Body of pancreas (tissue), 4 donors: Measurements from ENCODE around the gene IFI44. TPM values are rescaled to one million over a fixed set of nuclear protein-coding genes. Genes with fewer than 3 reads are reported as not detected.

ENCODE experiments used
- ATAC-seq: fragments of 150-250 bp; one replicate; pipeline ENCODE4 v1.9.1; 2016
- DNase-seq, 4 donors: peaks; one replicate each; pipeline ENCODE4 v3.0.0-alpha.2; 2019
- H3K27ac ChIP-seq, 4 donors: fragments of 200-600 bp; sonication (generic); 1 replicate in 3 of 4; 2 replicates in 1 of 4; pipeline versions ENCODE4 v1.5.1 to v1.6.1; 2016 to 2019; ENCODE audit warnings: mild to moderate bottlenecking in 1 of 4, mixed read lengths in 1 of 4, moderate library complexity in 1 of 4
- H3K27me3 ChIP-seq, 2 donors: fragments of 200-600 bp; sonication (generic); one replicate each; pipeline ENCODE4 v1.6.0; 2016; ENCODE audit warnings: mild to moderate bottlenecking in 1 of 2
- H3K36me3 ChIP-seq, 2 donors: fragments of 200-600 bp; sonication (generic); replicated peaks in 1 of 2; 2 replicates each; pipeline ENCODE4 v1.5.1; 2016; ENCODE audit warnings: low read depth in 2 of 2; ENCODE audit not compliant: insufficient read depth in 1 of 2
- H3K4me1 ChIP-seq: fragments of 200-600 bp; sonication (generic); one replicate; pipeline ENCODE4 v1.6.0; 2016
- H3K4me3 ChIP-seq, 2 donors: fragments of 200-600 bp; sonication (generic); 1 replicate in 1 of 2; 2 replicates in 1 of 2; pipeline ENCODE4 v1.5.1; 2016 to 2019
- H3K9me3 ChIP-seq, 3 donors: fragments of 200-600 bp; sonication (generic); 1 replicate in 2 of 3; 2 replicates in 1 of 3; pipeline ENCODE4 v1.5.1; 2016
- CTCF ChIP-seq, 7 experiments: fragments of 450-650 bp in 4 of 7; fragments of 200-600 bp in 3 of 7; sonication (generic) in 3 of 7; IDR thresholded peaks; one replicate each; pipeline ENCODE4 v1.5.1; 2016 to 2019; ENCODE audit warnings: antibody characterized with exemption in 7 of 7
- POLR2A ChIP-seq, 3 donors: fragments of 450-650 bp; IDR thresholded peaks; one replicate each; pipeline ENCODE4 v1.6.1; 2016; ENCODE audit warnings: antibody characterized with exemption in 3 of 3, mild to moderate bottlenecking in 2 of 3
- WGBS, 2 donors: methylation state at CpG; one replicate each; pipeline ENCODE4 v1.1.5; 2017; 5-methylcytosine and 5-hydroxymethylcytosine counted together
- intact Hi-C: fragments of 100-400 bp; cut with DNase I; formaldehyde crosslinking; loops from one replicate; pipeline ENCODE4 v1.15.1; 2023
- total RNA-seq, 2 donors: library from RNA; depleted of rRNA; stranded (reverse); fragments of >200 nt; gene quantifications; one replicate each; pipeline ENCODE4 v1.1.0, GENCODE V29; 2016

Gene IFI44
- total RNA-seq, 2 donors from 2014 or later = 14.5 to 17.6 TPM

- H3K9me3 ChIP-seq = no peaks in the 10 kb centered on the region
- no peak overlapping the region for H3K4me3 ChIP-seq
- ATAC-seq = no peak
- H3K36me3 ChIP-seq = no peaks in the 10 kb centered on the region
- no peak for DNase-seq
- H3K4me1 ChIP-seq = no peaks in the 10 kb centered on the region
- no peaks in the 10 kb centered on the region for H3K27me3 ChIP-seq
- 27 to 46% methylated on average over 2 of the region's 2 CpGs for WGBS, 2 donors
- intact Hi-C loops = no loop called here
- H3K27ac ChIP-seq = no peak overlapping the region
- TF ChIP-seq CTCF (IDR thresholded peaks at IDR 0.05) (no peak), POLR2A (IDR thresholded peaks at IDR 0.05) (no peak)
These were observed 33.4 kb downstream of the IFI44 start for GRCh38 chr1:78683079-78683478.

- no peaks in the 10 kb centered on the region for H3K36me3 ChIP-seq
- H3K27ac ChIP-seq = no peak overlapping the region
- DNase-seq (no peak), ATAC-seq (no peak)
- no peak overlapping the region for H3K4me3 ChIP-seq
- 84 to 100% methylated on average over 1 of the region's 1 CpG for WGBS, 2 donors
- no peaks in the 10 kb centered on the region for H3K9me3 ChIP-seq
- intact Hi-C loops = no loop called here
- H3K4me1 ChIP-seq = no peaks in the 10 kb centered on the region
- H3K27me3 ChIP-seq = no peaks in the 10 kb centered on the region
- TF ChIP-seq POLR2A (IDR thresholded peaks at IDR 0.05) = no peak
- no peak for TF ChIP-seq CTCF (IDR thresholded peaks at IDR 0.05)
These were observed 37.7 kb downstream of the IFI44 start for GRCh38 chr1:78687315-78687714.

- WGBS, 2 donors = 60 to 62% methylated on average over 2 of the region's 2 CpGs
- no peak overlapping the region for H3K4me3 ChIP-seq
- no peak for TF ChIP-seq CTCF (IDR thresholded peaks at IDR 0.05)
- TF ChIP-seq POLR2A (IDR thresholded peaks at IDR 0.05) = no peak
- no peaks in the 10 kb centered on the region for H3K9me3 ChIP-seq
- no peaks in the 10 kb centered on the region for H3K4me1 ChIP-seq
- H3K36me3 ChIP-seq = no peaks in the 10 kb centered on the region
- H3K27me3 ChIP-seq = no peaks in the 10 kb centered on the region
- no peak overlapping the region for H3K27ac ChIP-seq
- intact Hi-C loops = no loop called here
- no peak for ATAC-seq
- DNase-seq = no peak
These were observed 38.3 kb downstream of the IFI44 start for GRCh38 chr1:78687914-78688313.

- no peak for TF ChIP-seq POLR2A (IDR thresholded peaks at IDR 0.05)
- peak in 1 of 7 experiments; percentile 5 for TF ChIP-seq CTCF (IDR thresholded peaks at IDR 0.05)
- DNase-seq (no peak), ATAC-seq (no peak)
- intact Hi-C loops = no loop called here
- Histone ChIP-seq H3K4me1 (no peaks in the 10 kb centered on the region), H3K27ac (no peak overlapping the region), H3K9me3 (no peaks in the 10 kb centered on the region), H3K27me3 (no peaks in the 10 kb centered on the region), H3K4me3 (no peak overlapping the region), H3K36me3 (no peaks in the 10 kb centered on the region)
These were observed 39.1 kb downstream of the IFI44 start for GRCh38 chr1:78688697-78689096.

- H3K27ac ChIP-seq = no peak overlapping the region
- intact Hi-C loops = no loop called here
- DNase-seq = no peak
- no peaks in the 10 kb centered on the region for H3K36me3 ChIP-seq
- WGBS, 2 donors = 92 to 94% methylated on average over 3 of the region's 3 CpGs
- no peak for ATAC-seq
- H3K4me1 ChIP-seq = no peaks in the 10 kb centered on the region
- H3K4me3 ChIP-seq = no peak overlapping the region
- no peak for TF ChIP-seq CTCF (IDR thresholded peaks at IDR 0.05)
- TF ChIP-seq POLR2A (IDR thresholded peaks at IDR 0.05) = no peak
- H3K9me3 ChIP-seq = no peaks in the 10 kb centered on the region
- H3K27me3 ChIP-seq = no peaks in the 10 kb centered on the region
These were observed 40.9 kb downstream of the IFI44 start for GRCh38 chr1:78690516-78690915.
